ENCODE data around the gene GZF1.
A peak's percentile ranks its signal among the peaks of the same experiment; 100 is the strongest.

The GZF1 gene

DNA sequence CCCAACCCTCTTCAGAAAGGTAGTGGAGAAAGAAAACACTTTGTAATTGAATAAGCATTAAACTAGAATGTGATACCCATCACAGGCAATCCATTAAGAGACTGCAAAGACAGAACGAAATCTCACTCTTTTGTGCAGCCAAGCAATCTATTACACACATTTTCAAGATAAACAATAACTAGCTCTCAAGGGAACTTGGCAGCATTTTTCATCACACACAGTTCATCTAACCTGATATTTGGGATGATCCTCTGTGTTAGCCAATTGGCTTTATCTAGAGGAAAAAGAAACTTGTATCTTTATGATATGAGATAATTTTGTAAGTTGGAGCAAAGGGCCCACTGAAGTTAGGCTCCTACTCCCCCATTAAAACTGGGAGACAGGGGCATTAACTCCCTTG, 1.5 kb upstream of the GZF1 start:
- H4K91ac ChIP-seq (ENCODE audit: low read depth, low read length): no peak overlapping the region
- peaks cover 16% of the 10 kb centered on the region for H3K79me1 ChIP-seq (ENCODE audit: low read length)
- H3K27me3 ChIP-seq (ENCODE audit: insufficient read depth, low read length): no peaks in the 10 kb centered on the region
- peaks cover 9 to 16% of the 10 kb centered on the region in 2 experiments for H3K36me3 ChIP-seq (ENCODE audit: control insufficient read depth in 1 of 2, insufficient read depth in 2 of 2, low read length in 2 of 2)
- no CpG with 5 or more reads among the region's 1 CpG for WGBS (ENCODE audit: extremely low coverage, insufficient coverage, insufficient read length)
- no peak overlapping the region for H4K8ac ChIP-seq (ENCODE audit: low read depth, low read length)
- no peak overlapping the region for H3K23ac ChIP-seq (ENCODE audit: low read length)
- H3K4me2 ChIP-seq (ENCODE audit: low read length): no peak overlapping the region
- no peaks in the 10 kb centered on the region for H3K9me3 ChIP-seq (ENCODE audit: insufficient read depth, low read depth, low read length)
- H2AK5ac ChIP-seq (ENCODE audit: low read length): no peak overlapping the region
- no peak for DNase-seq
- H3K9ac ChIP-seq (ENCODE audit: low read length): no peak overlapping the region
- H3K4me3 ChIP-seq (ENCODE audit: low read depth, low read length): no peak overlapping the region
- H2BK5ac ChIP-seq (ENCODE audit: low read depth, low read length, poor library complexity): no peak overlapping the region
- H3K79me2 ChIP-seq (ENCODE audit: control insufficient read depth, insufficient read depth, low read length, poor library complexity): peaks cover 17% of the 10 kb centered on the region
- H3K4ac ChIP-seq (ENCODE audit: low read depth, low read length): no peak overlapping the region
- no peak overlapping the region for H3K14ac ChIP-seq (ENCODE audit: low read length)
- peaks cover 19 to 22% of the 10 kb centered on the region in 2 experiments for H3K4me1 ChIP-seq (ENCODE audit: control insufficient read depth in 1 of 2, insufficient read depth in 2 of 2, low read length in 2 of 2)
- H2BK120ac ChIP-seq (ENCODE audit: insufficient read depth, low read length, poor library complexity): no peak overlapping the region
- no peak overlapping the region for H2BK12ac ChIP-seq (ENCODE audit: low read length)
- H2AFZ ChIP-seq (ENCODE audit: insufficient read depth, low read length, poor library complexity): no peak overlapping the region
- H4K12ac ChIP-seq (ENCODE audit: low read depth, low read length): no peak overlapping the region
- H3K27ac ChIP-seq (ENCODE audit: low read depth, low read length): no peak overlapping the region
- no peak overlapping the region for H3K18ac ChIP-seq (ENCODE audit: low read length)

DNA sequence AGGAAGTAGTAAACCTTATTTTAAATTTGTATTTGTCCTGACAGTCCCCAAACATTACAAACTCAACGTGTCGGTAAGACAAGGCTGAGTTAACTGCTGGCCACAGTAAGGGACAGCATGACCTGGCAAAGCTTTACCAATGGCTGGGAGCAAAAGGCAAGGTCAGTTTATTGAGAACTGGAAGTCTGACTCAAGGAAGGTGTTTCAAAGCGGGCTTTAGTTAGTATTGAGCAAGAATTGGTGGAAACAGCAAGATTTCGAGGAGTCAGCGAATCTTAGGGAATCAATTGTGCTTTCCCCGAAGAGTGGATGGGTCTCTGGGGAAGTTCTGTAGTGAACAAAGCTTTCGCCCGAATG, 885 bp upstream of the GZF1 start:
- peak overlapping the region; percentile 92 for H3K27ac ChIP-seq (ENCODE audit: low read depth, low read length)
- H2BK120ac ChIP-seq (ENCODE audit: insufficient read depth, low read length, poor library complexity): peak overlapping the region; percentile 95
- H4K91ac ChIP-seq (ENCODE audit: low read depth, low read length): peak overlapping the region; percentile 98
- peaks cover 17% of the 10 kb centered on the region for H3K79me2 ChIP-seq (ENCODE audit: control insufficient read depth, insufficient read depth, low read length, poor library complexity)
- H3K36me3 ChIP-seq (ENCODE audit: control insufficient read depth in 1 of 2, insufficient read depth in 2 of 2, low read length in 2 of 2): peaks cover 13 to 20% of the 10 kb centered on the region in 2 experiments
- H3K4ac ChIP-seq (ENCODE audit: low read depth, low read length): peak overlapping the region; percentile 99
- H3K27me3 ChIP-seq (ENCODE audit: insufficient read depth, low read length): no peaks in the 10 kb centered on the region
- peak overlapping the region; percentile 86 for H3K4me3 ChIP-seq (ENCODE audit: low read depth, low read length)
- DNase-seq: peak; percentile 4 to 53
- H3K23ac ChIP-seq (ENCODE audit: low read length): no peak overlapping the region
- H4K8ac ChIP-seq (ENCODE audit: low read depth, low read length): peak overlapping the region; percentile 99
- H3K18ac ChIP-seq (ENCODE audit: low read length): peak overlapping the region; percentile 99
- H3K9me3 ChIP-seq (ENCODE audit: insufficient read depth, low read depth, low read length): no peaks in the 10 kb centered on the region
- H3K9ac ChIP-seq (ENCODE audit: low read length): peak overlapping the region; percentile 96
- H4K12ac ChIP-seq (ENCODE audit: low read depth, low read length): peak overlapping the region; percentile 98
- no CpG with 5 or more reads among the region's 8 CpGs for WGBS (ENCODE audit: extremely low coverage, insufficient coverage, insufficient read length)
- peak overlapping the region; percentile 99 for H2BK5ac ChIP-seq (ENCODE audit: low read depth, low read length, poor library complexity)
- H2AK5ac ChIP-seq (ENCODE audit: low read length): peak overlapping the region; percentile 93
- peaks cover 18 to 21% of the 10 kb centered on the region in 2 experiments for H3K4me1 ChIP-seq (ENCODE audit: control insufficient read depth in 1 of 2, insufficient read depth in 2 of 2, low read length in 2 of 2)
- peak overlapping the region; percentile 73 for H3K4me2 ChIP-seq (ENCODE audit: low read length)
- peak overlapping the region; percentile 100 for H3K14ac ChIP-seq (ENCODE audit: low read length)
- no peak overlapping the region for H2BK12ac ChIP-seq (ENCODE audit: low read length)
- peaks cover 16% of the 10 kb centered on the region for H3K79me1 ChIP-seq (ENCODE audit: low read length)
- H2AFZ ChIP-seq (ENCODE audit: insufficient read depth, low read length, poor library complexity): peak overlapping the region; percentile 96

GRCh38 chr20:23362392-23363256, 642 bp downstream of the GZF1 start:
- H3K27me3 ChIP-seq (ENCODE audit: insufficient read depth, low read length): no peaks in the 10 kb centered on the region
- no peak overlapping the region for H2BK120ac ChIP-seq (ENCODE audit: insufficient read depth, low read length, poor library complexity)
- no peak overlapping the region for H2AK5ac ChIP-seq (ENCODE audit: low read length)
- peak overlapping the region; percentile 96 for H3K4me2 ChIP-seq (ENCODE audit: low read length)
- H2BK5ac ChIP-seq (ENCODE audit: low read depth, low read length, poor library complexity): peak overlapping the region; percentile 52
- H4K12ac ChIP-seq (ENCODE audit: low read depth, low read length): peak overlapping the region; percentile 60
- no peak overlapping the region for H3K23ac ChIP-seq (ENCODE audit: low read length)
- H3K4me3 ChIP-seq (ENCODE audit: low read depth, low read length): peak overlapping the region; percentile 86
- DNase-seq: peak; percentile 28 to 58
- peaks cover 16% of the 10 kb centered on the region for H3K79me2 ChIP-seq (ENCODE audit: control insufficient read depth, insufficient read depth, low read length, poor library complexity)
- H3K79me1 ChIP-seq (ENCODE audit: low read length): peaks cover 13% of the 10 kb centered on the region
- no CpG with 5 or more reads among the region's 50 CpGs for WGBS (ENCODE audit: extremely low coverage, insufficient coverage, insufficient read length)
- H3K18ac ChIP-seq (ENCODE audit: low read length): peak overlapping the region; percentile 81
- H3K4ac ChIP-seq (ENCODE audit: low read depth, low read length): peak overlapping the region; percentile 60
- peak overlapping the region; percentile 79 for H4K8ac ChIP-seq (ENCODE audit: low read depth, low read length)
- H3K27ac ChIP-seq (ENCODE audit: low read depth, low read length): peak overlapping the region; percentile 56
- peak overlapping the region; percentile 93 for H3K9ac ChIP-seq (ENCODE audit: low read length)
- H2AFZ ChIP-seq (ENCODE audit: insufficient read depth, low read length, poor library complexity): peak overlapping the region; percentile 94
- H2BK12ac ChIP-seq (ENCODE audit: low read length): no peak overlapping the region
- peak overlapping the region; percentile 63 for H4K91ac ChIP-seq (ENCODE audit: low read depth, low read length)
- peak overlapping the region; percentile 73 for H3K14ac ChIP-seq (ENCODE audit: low read length)
- no peaks in the 10 kb centered on the region for H3K9me3 ChIP-seq (ENCODE audit: insufficient read depth, low read depth, low read length)
- peaks cover 10 to 12% of the 10 kb centered on the region in 2 experiments for H3K4me1 ChIP-seq (ENCODE audit: control insufficient read depth in 1 of 2, insufficient read depth in 2 of 2, low read length in 2 of 2)
- peaks cover 11 to 18% of the 10 kb centered on the region in 2 experiments for H3K36me3 ChIP-seq (ENCODE audit: control insufficient read depth in 1 of 2, insufficient read depth in 2 of 2, low read length in 2 of 2)

GRCh38 chr20:23363257-23363649, 1.3 kb downstream of the GZF1 start:
- Histone ChIP-seq H3K36me3 (ENCODE audit: control insufficient read depth in 1 of 2, insufficient read depth in 2 of 2, low read length in 2 of 2) (peaks cover 11 to 18% of the 10 kb centered on the region in 2 experiments), H2BK12ac (ENCODE audit: low read length) (no peak overlapping the region), H3K9ac (ENCODE audit: low read length) (no peak overlapping the region), H3K27ac (ENCODE audit: low read depth, low read length) (no peak overlapping the region), H3K27me3 (ENCODE audit: insufficient read depth, low read length) (no peaks in the 10 kb centered on the region), H2BK5ac (ENCODE audit: low read depth, low read length, poor library complexity) (no peak overlapping the region), H3K4me2 (ENCODE audit: low read length) (peak overlapping the region; percentile 96), H3K4me3 (ENCODE audit: low read depth, low read length) (no peak overlapping the region), H3K18ac (ENCODE audit: low read length) (no peak overlapping the region), H4K8ac (ENCODE audit: low read depth, low read length) (no peak overlapping the region), H2BK120ac (ENCODE audit: insufficient read depth, low read length, poor library complexity) (no peak overlapping the region), H3K4me1 (ENCODE audit: control insufficient read depth in 1 of 2, insufficient read depth in 2 of 2, low read length in 2 of 2) (peaks cover 10 to 12% of the 10 kb centered on the region in 2 experiments), H3K79me1 (ENCODE audit: low read length) (peaks cover 11% of the 10 kb centered on the region), H3K79me2 (ENCODE audit: control insufficient read depth, insufficient read depth, low read length, poor library complexity) (peaks cover 14% of the 10 kb centered on the region), H3K14ac (ENCODE audit: low read length) (no peak overlapping the region), H3K4ac (ENCODE audit: low read depth, low read length) (peak overlapping the region; percentile 50), H4K12ac (ENCODE audit: low read depth, low read length) (no peak overlapping the region), H2AFZ (ENCODE audit: insufficient read depth, low read length, poor library complexity) (no peak overlapping the region), H4K91ac (ENCODE audit: low read depth, low read length) (no peak overlapping the region), H2AK5ac (ENCODE audit: low read length) (no peak overlapping the region), H3K23ac (ENCODE audit: low read length) (peak overlapping the region; percentile 50), H3K9me3 (ENCODE audit: insufficient read depth, low read depth, low read length) (no peaks in the 10 kb centered on the region)
- DNase-seq: no peak
- no CpG with 5 or more reads among the region's 4 CpGs for WGBS (ENCODE audit: extremely low coverage, insufficient coverage, insufficient read length)

Data from trophoblast cell (in vitro differentiated cells and primary cell).